ENCODE data around the gene ABCA5. TPM values are rescaled to one million over a fixed set of nuclear protein-coding genes. Genes with fewer than 3 reads are reported as not detected.
A peak's percentile ranks its signal among the peaks of the same experiment; 100 is the strongest.

The ABCA5 gene
- total and polyA plus RNA-seq, 2 of the 13 experiments (the other 11 are each of a cell fraction or from before 2014, with no cell fraction given) = 9.7 to 10.1 TPM

DNA sequence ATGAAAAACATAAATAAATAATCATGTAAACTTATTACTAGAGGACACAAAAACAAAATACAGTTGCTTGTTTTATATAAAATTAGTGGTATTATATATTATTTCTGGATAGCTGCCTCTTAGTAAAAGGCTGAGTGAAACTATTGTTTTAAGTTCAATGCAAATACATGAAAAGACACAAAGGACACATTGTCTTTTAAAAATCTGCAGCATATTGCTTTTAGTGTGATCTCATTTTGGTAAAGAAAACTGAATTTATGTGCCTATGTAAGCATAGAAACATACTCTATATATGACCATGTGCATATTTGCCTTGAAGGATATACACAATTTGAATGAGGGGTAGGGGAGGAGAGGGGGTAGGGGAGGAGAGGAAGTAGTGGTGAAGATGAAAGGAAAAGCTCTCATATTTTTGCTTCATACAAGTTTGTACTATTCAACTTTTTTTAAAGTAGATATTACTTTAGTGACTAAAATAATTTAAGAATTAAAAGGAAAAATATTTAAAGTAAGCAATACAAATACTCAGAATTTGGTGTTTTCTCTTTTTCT is 104.2 kb downstream of the ABCA5 start:
- no peaks in the 10 kb centered on the region for H3K36me3 ChIP-seq (replicated peaks in 1 of 2; ENCODE audit: control insufficient read depth in 1 of 2, insufficient read depth in 2 of 2, low read length in 2 of 2)
- ATAC-seq (no peak), DNase-seq (ENCODE audit: low spot score) (peak; percentile 14), FAIRE-seq (no peak)
- H3K27ac ChIP-seq (ENCODE audit: extremely low read length, insufficient read depth, low read length) = no peak overlapping the region
- intact Hi-C loops (cut with micrococcal nuclease; ENCODE audit: unreplicated experiment) = loop anchor here (10.0 kb wide), 1 partner anchor 1292 kb away; no protein-coding TSS in a partner anchor
- POLR2A ChIA-PET = no interaction called here
- H3K9ac ChIP-seq (ENCODE audit: insufficient read depth, low read depth, low read length) = no peak overlapping the region
- H3K9me3 ChIP-seq (ENCODE audit: low read length) = no peaks in the 10 kb centered on the region
- H3K79me2 ChIP-seq (ENCODE audit: insufficient read depth, low read length) = no peaks in the 10 kb centered on the region
- no peaks in the 10 kb centered on the region for H4K20me1 ChIP-seq (ENCODE audit: insufficient read depth, low read length)
- no peak overlapping the region for H3K4me3 ChIP-seq (replicated peaks in 1 of 3; ENCODE audit: insufficient read depth in 1 of 3, low read depth in 2 of 3, low read length in 3 of 3)
- H3K4me1 ChIP-seq (ENCODE audit: insufficient read depth, low read length) = peaks cover 37% of the 10 kb centered on the region
- no peak overlapping the region for H3K4me2 ChIP-seq (ENCODE audit: low read depth, low read length)
- no peak overlapping the region for H2AFZ ChIP-seq (ENCODE audit: low read length)
- CTCF ChIA-PET (ENCODE audit: low intra/inter-chr PET ratio, low total read pairs) = no interaction called here
- BruUV-seq (replicated peaks) = no TSS peak
- no peaks in the 10 kb centered on the region for H3K27me3 ChIP-seq (ENCODE audit: control insufficient read depth in 1 of 2, insufficient read depth in 2 of 2, low read length in 2 of 2)
- in situ Hi-C loops (cut with HindIII; ENCODE audit: extremely low pct_ligation_motif_present, low pct_unique_long_range_greater_than_20kb) = no loop called here
- TF ChIP-seq ZNF644 (CRISPR knock-in tag; IDR thresholded peaks at IDR 0.05; ENCODE audit: low read depth) (no peak), HNRNPK (IDR thresholded peaks at IDR 0.05; ENCODE audit: low read depth, low read length, poor library complexity, severe bottlenecking) (peak; percentile 84)

DNA sequence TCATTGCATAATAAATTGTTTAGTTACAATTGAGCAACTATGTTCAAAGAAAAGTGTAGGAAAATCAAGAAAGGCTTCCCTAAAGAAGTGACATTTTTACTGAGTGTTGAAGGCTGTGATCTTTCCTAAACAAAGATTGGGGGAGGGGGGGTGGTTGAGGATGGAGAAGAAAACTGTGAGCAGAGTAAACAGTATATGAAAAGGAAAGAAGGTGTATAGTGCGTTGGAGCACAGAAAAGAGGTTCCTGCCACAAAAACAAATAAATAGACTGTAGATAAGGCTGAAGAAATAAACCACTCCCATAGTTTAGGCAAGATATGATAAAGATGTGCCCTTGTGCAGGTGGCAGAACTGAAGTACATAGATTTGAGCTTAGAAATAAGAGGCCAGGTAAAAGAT is 106.8 kb downstream of the ABCA5 start:
- H3K36me3 ChIP-seq (replicated peaks in 1 of 2; ENCODE audit: control insufficient read depth in 1 of 2, insufficient read depth in 2 of 2, low read length in 2 of 2) = no peaks in the 10 kb centered on the region
- H3K9ac ChIP-seq (ENCODE audit: insufficient read depth, low read depth, low read length) = no peak overlapping the region
- DNase-seq (ENCODE audit: low spot score) (peak; percentile 24), FAIRE-seq (no peak), ATAC-seq (no peak)
- no peaks in the 10 kb centered on the region for H4K20me1 ChIP-seq (ENCODE audit: insufficient read depth, low read length)
- intact Hi-C loops (cut with micrococcal nuclease; ENCODE audit: unreplicated experiment) (loop anchor here (10.0 kb wide), 1 partner anchor 1295 kb away; no protein-coding TSS in a partner anchor), in situ Hi-C loops (cut with HindIII; ENCODE audit: extremely low pct_ligation_motif_present, low pct_unique_long_range_greater_than_20kb) (no loop called here)
- 0% methylated on average over 1 of the region's 1 CpG for WGBS (ENCODE audit: low lambda C conversion rate)
- H3K27me3 ChIP-seq (ENCODE audit: control insufficient read depth in 1 of 2, insufficient read depth in 2 of 2, low read length in 2 of 2) = no peaks in the 10 kb centered on the region
- CTCF ChIA-PET (ENCODE audit: low intra/inter-chr PET ratio, low total read pairs) = no interaction called here
- no peaks in the 10 kb centered on the region for H3K79me2 ChIP-seq (ENCODE audit: insufficient read depth, low read length)
- 0 out of 2 replicates have a peak overlapping the region, but pooled peaks have one; percentile 8 for H3K4me2 ChIP-seq (ENCODE audit: low read depth, low read length)
- BruUV-seq (replicated peaks) = no TSS peak
- H3K9me3 ChIP-seq (ENCODE audit: low read length) = no peaks in the 10 kb centered on the region
- no peak overlapping the region for H2AFZ ChIP-seq (ENCODE audit: low read length)
- peaks cover 37% of the 10 kb centered on the region for H3K4me1 ChIP-seq (ENCODE audit: insufficient read depth, low read length)
- H3K4me3 ChIP-seq (replicated peaks in 1 of 3; ENCODE audit: insufficient read depth in 1 of 3, low read depth in 2 of 3, low read length in 3 of 3) = no peak overlapping the region
- POLR2A ChIA-PET = no interaction called here
- no peak overlapping the region for H3K27ac ChIP-seq (ENCODE audit: extremely low read length, insufficient read depth, low read length)
- peak; percentile 66 for TF ChIP-seq GATAD2A (CRISPR knock-in tag; IDR thresholded peaks at IDR 0.05)
- TF ChIP-seq, protein P1, sequence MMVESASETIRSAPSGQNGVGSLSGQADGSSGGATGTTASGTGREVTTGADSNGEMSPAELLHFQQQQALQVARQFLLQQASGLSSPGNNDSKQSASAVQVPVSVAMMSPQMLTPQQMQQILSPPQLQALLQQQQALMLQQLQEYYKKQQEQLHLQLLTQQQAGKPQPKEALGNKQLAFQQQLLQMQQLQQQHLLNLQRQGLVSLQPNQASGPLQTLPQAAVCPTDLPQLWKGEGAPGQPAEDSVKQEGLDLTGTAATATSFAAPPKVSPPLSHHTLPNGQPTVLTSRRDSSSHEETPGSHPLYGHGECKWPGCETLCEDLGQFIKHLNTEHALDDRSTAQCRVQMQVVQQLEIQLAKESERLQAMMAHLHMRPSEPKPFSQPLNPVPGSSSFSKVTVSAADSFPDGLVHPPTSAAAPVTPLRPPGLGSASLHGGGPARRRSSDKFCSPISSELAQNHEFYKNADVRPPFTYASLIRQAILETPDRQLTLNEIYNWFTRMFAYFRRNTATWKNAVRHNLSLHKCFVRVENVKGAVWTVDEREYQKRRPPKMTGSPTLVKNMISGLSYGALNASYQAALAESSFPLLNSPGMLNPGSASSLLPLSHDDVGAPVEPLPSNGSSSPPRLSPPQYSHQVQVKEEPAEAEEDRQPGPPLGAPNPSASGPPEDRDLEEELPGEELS (CRISPR knock-in tag; IDR thresholded peaks at IDR 0.05) = peak; percentile 51; the same call in 1 of the 2 replicates
- no peak for TF ChIP-seq MTF2 (CRISPR knock-in tag; IDR thresholded peaks at IDR 0.05; ENCODE audit: borderline replicate concordance)
- TF ChIP-seq, protein P2, sequence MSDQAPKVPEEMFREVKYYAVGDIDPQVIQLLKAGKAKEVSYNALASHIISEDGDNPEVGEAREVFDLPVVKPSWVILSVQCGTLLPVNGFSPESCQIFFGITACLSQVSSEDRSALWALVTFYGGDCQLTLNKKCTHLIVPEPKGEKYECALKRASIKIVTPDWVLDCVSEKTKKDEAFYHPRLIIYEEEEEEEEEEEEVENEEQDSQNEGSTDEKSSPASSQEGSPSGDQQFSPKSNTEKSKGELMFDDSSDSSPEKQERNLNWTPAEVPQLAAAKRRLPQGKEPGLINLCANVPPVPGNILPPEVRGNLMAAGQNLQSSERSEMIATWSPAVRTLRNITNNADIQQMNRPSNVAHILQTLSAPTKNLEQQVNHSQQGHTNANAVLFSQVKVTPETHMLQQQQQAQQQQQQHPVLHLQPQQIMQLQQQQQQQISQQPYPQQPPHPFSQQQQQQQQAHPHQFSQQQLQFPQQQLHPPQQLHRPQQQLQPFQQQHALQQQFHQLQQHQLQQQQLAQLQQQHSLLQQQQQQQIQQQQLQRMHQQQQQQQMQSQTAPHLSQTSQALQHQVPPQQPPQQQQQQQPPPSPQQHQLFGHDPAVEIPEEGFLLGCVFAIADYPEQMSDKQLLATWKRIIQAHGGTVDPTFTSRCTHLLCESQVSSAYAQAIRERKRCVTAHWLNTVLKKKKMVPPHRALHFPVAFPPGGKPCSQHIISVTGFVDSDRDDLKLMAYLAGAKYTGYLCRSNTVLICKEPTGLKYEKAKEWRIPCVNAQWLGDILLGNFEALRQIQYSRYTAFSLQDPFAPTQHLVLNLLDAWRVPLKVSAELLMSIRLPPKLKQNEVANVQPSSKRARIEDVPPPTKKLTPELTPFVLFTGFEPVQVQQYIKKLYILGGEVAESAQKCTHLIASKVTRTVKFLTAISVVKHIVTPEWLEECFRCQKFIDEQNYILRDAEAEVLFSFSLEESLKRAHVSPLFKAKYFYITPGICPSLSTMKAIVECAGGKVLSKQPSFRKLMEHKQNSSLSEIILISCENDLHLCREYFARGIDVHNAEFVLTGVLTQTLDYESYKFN (CRISPR knock-in tag; conservative IDR thresholded peaks at IDR 0.05) = peak; percentile 20; the same call in 1 of the 2 replicates
- no peak for TF ChIP-seq CBFB (CRISPR knock-in tag; IDR thresholded peaks at IDR 0.05)
- TF ChIP-seq, protein P3, sequence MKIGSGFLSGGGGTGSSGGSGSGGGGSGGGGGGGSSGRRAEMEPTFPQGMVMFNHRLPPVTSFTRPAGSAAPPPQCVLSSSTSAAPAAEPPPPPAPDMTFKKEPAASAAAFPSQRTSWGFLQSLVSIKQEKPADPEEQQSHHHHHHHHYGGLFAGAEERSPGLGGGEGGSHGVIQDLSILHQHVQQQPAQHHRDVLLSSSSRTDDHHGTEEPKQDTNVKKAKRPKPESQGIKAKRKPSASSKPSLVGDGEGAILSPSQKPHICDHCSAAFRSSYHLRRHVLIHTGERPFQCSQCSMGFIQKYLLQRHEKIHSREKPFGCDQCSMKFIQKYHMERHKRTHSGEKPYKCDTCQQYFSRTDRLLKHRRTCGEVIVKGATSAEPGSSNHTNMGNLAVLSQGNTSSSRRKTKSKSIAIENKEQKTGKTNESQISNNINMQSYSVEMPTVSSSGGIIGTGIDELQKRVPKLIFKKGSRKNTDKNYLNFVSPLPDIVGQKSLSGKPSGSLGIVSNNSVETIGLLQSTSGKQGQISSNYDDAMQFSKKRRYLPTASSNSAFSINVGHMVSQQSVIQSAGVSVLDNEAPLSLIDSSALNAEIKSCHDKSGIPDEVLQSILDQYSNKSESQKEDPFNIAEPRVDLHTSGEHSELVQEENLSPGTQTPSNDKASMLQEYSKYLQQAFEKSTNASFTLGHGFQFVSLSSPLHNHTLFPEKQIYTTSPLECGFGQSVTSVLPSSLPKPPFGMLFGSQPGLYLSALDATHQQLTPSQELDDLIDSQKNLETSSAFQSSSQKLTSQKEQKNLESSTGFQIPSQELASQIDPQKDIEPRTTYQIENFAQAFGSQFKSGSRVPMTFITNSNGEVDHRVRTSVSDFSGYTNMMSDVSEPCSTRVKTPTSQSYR (CRISPR knock-in tag; IDR thresholded peaks at IDR 0.05; ENCODE audit: borderline replicate concordance) = peak; percentile 56; the same call in 1 of the 2 replicates
- no peak for TF ChIP-seq RFXANK (CRISPR knock-in tag; IDR thresholded peaks at IDR 0.05)
- peak; percentile 41; the same call in 1 of the 2 replicates for TF ChIP-seq FOXA3 (CRISPR knock-in tag; IDR thresholded peaks at IDR 0.05)
